AG09309 (cell line): ENCODE measurements around the gene VOPP1.

Experiments used
- DNase-seq: peaks from one replicate; pipeline ENCODE4 v3.0.0-alpha.2; 2010; ENCODE audit warnings: low read depth
- H3K4me3 ChIP-seq: 2 replicates; pipeline ENCODE4 v1.5.1; 2011; ENCODE audit warnings: mild to moderate bottlenecking, low read depth, low read length, moderate library complexity; ENCODE audit not compliant: control insufficient read depth
- TF ChIP-seq, protein P1 (sequence below): IDR thresholded peaks from 2 replicates; pipeline ENCODE4 v1.5.1; 2011; ENCODE audit warnings: mild to moderate bottlenecking, low read depth, low read length, inconsistent platforms; ENCODE audit not compliant: insufficient read depth, control insufficient read depth; ENCODE audit errors: missing control alignments

Gene VOPP1

DNA sequence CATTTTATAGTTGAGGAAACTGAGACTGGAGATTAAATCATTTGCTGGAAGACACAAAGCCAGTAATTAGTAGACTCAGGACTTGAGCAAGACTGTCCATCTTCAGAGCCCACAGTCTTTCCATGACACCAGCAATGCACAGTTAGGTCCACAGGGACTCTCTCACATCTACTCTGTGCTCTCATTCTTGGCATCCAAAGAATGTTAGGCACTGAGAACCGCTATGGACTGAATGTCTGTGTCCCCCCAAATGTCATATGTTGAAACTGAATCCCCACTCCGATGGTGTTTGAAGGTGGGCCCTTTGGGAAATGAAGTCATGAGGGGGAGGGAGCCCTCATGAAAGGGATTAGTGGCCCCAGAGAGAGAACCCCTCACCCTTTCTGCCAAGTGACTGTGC, 106.6 kb downstream of the VOPP1 start:
- DNase-seq, result no peak
- TF ChIP-seq, protein P1, sequence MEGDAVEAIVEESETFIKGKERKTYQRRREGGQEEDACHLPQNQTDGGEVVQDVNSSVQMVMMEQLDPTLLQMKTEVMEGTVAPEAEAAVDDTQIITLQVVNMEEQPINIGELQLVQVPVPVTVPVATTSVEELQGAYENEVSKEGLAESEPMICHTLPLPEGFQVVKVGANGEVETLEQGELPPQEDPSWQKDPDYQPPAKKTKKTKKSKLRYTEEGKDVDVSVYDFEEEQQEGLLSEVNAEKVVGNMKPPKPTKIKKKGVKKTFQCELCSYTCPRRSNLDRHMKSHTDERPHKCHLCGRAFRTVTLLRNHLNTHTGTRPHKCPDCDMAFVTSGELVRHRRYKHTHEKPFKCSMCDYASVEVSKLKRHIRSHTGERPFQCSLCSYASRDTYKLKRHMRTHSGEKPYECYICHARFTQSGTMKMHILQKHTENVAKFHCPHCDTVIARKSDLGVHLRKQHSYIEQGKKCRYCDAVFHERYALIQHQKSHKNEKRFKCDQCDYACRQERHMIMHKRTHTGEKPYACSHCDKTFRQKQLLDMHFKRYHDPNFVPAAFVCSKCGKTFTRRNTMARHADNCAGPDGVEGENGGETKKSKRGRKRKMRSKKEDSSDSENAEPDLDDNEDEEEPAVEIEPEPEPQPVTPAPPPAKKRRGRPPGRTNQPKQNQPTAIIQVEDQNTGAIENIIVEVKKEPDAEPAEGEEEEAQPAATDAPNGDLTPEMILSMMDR, result no peak
- H3K4me3 ChIP-seq, result no peak overlapping the region

- DNase-seq, result no peak
- H3K4me3 ChIP-seq, result no peak overlapping the region
- TF ChIP-seq, protein P1, result no peak
Observed at GRCh38 chr7:55464422-55464821, 107.9 kb downstream of the VOPP1 start.

DNA sequence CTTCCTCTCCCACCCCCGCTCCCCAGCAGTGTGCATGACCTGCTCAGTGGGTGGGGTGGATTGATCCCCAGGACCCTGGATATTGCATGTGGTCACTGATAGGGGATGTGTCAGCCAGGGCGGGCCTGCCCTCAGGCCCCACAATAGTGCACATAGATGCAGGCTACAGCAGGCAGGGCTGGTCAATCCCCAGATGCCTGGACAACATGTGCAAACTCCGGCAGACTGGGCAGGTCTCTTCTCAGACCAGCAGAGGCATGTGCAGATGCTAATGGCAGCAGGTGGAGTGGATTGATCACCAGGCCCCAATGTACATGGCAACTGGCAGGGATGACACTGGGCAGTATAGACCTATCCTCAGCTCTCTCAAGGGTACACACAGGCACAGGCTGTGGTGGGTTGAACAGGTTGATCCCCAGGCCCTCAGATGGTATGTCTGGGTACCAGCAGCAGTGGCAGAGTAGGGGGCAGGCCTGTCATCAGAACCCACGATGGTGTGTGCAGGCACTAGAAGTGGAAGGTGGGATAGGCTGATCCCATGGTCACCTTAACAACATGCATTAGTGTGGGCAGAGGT, 108.5 kb downstream of the VOPP1 start:
- no peak overlapping the region for H3K4me3 ChIP-seq
- DNase-seq, result no peak
- TF ChIP-seq, protein P1, result no peak

GRCh38 chr7:55458351-55458750, 114.0 kb downstream of the VOPP1 start:
- TF ChIP-seq, protein P1, result no peak
- H3K4me3 ChIP-seq, result no peak overlapping the region
- no peak for DNase-seq

DNA sequence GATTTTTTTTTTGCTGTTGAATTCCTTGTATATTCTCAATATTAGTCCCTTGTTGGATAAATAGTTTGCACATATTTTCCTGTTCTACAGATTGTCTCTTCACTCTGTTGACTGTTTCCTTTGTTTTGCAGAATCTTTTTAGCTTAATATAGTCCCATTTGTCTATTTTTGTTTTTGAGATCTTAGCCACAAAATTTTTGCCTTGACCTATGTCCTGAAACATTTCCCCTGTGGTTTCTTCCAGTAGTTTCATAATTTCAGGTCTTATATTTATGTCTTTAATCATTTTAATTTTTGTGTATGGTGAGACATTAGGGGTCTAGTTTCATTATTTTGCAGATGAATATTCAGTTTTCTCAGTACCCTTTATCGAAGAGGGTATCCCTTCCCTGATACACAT, 114.5 kb downstream of the VOPP1 start:
- no peak overlapping the region for H3K4me3 ChIP-seq
- DNase-seq, result no peak
- TF ChIP-seq, protein P1, result no peak

DNA sequence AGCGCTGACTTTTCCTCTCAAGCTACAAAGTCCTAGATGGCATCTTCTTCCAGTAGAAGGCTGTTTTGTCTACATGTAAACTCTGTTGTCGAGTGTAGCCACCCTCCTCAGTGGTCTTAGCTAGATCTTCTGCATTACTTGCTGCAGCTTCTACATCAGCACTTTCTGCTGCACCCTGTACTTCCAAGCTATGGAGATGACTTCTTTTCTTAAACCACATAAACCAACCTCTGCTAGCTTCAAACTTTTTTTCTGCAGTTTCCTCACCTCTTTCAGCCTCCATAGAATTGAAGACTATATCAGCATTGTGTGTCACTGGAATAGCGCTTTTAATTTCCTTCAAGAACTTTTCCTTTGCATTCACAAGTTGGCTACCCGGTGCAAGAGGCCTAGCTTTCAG, 119.3 kb downstream of the VOPP1 start:
- TF ChIP-seq, protein P1, result no peak
- DNase-seq, result no peak
- H3K4me3 ChIP-seq, result no peak overlapping the region

- H3K4me3 ChIP-seq, result no peak overlapping the region
- TF ChIP-seq, protein P1, result no peak
- DNase-seq, result no peak
Observed at GRCh38 chr7:55449992-55450535, 122.2 kb downstream of the VOPP1 start.
